Glutamatergic neuron (in vitro differentiated cells): ENCODE results near the gene MYOCD. TPM values are rescaled to one million over a fixed set of nuclear protein-coding genes. Genes with fewer than 3 reads are reported as not detected.

ENCODE experiments used
- DNase-seq: peaks from one replicate; pipeline ENCODE4 v3.0.0; 2022
- H3K27ac Mint-ChIP-seq: one replicate; pipeline ENCODE4 v1.8.0; 2020; ENCODE audit warnings: mild to moderate bottlenecking, mixed read lengths, inconsistent platforms; ENCODE audit not compliant: unreplicated experiment
- H3K27me3 Mint-ChIP-seq: one replicate; pipeline ENCODE4 v1.8.0; 2020; ENCODE audit warnings: mild to moderate bottlenecking, moderate library complexity, mixed read lengths, inconsistent platforms; ENCODE audit not compliant: unreplicated experiment
- H3K36me3 Mint-ChIP-seq: one replicate; pipeline ENCODE4 v1.8.0; 2020; ENCODE audit warnings: mild to moderate bottlenecking, mixed read lengths, inconsistent platforms; ENCODE audit not compliant: unreplicated experiment
- H3K4me1 Mint-ChIP-seq: one replicate; pipeline ENCODE4 v1.8.0; 2020; ENCODE audit warnings: mild to moderate bottlenecking, low read depth, mixed read lengths, inconsistent platforms; ENCODE audit not compliant: unreplicated experiment
- H3K4me3 Mint-ChIP-seq: one replicate; pipeline ENCODE4 v1.8.0; 2020; ENCODE audit warnings: mild to moderate bottlenecking, mixed read lengths, inconsistent platforms; ENCODE audit not compliant: unreplicated experiment
- H3K9me3 Mint-ChIP-seq: one replicate; pipeline ENCODE4 v1.8.0; 2020; ENCODE audit warnings: mild to moderate bottlenecking, moderate library complexity, mixed read lengths, inconsistent platforms; ENCODE audit not compliant: unreplicated experiment
- total RNA-seq: library from RNA; stranded (reverse); fragmentation: NEBNext Ultra II Directional; extraction: Animal tissue kit (Norgen Biotek cat#: 25700); gene quantifications from one replicate; pipeline ENCODE4 v1.2.1, GENCODE V29; 2021; ENCODE audit not compliant: unreplicated experiment
- TF ChIP-seq, protein P1 (sequence below): fragments of 200-600 bp; sonication (generic); IDR thresholded peaks from one replicate; pipeline ENCODE4 v1.5.0; 2021; ENCODE audit not compliant: partially characterized antibody, unreplicated experiment

The MYOCD gene
- total RNA-seq, 1 donor from 2014 or later = not detected

DNA sequence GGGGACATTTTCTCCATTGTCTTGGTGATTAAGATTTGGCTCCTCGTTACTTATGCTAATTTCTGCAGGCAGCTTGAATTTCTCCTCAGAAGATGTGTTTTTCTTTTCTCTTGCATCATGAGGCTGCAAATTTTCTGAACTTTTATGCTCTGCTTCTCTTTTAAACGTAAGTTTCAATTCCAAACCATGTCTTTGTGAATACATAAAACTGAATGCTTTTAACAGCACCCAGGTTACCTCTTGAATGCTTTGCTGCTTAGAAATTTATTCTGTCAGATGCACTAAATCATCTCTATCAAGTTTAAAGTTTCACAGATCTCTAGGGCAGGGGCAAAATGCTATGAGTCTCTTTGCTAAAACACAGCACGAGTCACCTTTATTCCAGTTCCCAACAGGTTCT is 143.0 kb downstream of the MYOCD start:
- H3K36me3 Mint-ChIP-seq = peaks cover 24% of the 10 kb centered on the region
- TF ChIP-seq, protein P1, sequence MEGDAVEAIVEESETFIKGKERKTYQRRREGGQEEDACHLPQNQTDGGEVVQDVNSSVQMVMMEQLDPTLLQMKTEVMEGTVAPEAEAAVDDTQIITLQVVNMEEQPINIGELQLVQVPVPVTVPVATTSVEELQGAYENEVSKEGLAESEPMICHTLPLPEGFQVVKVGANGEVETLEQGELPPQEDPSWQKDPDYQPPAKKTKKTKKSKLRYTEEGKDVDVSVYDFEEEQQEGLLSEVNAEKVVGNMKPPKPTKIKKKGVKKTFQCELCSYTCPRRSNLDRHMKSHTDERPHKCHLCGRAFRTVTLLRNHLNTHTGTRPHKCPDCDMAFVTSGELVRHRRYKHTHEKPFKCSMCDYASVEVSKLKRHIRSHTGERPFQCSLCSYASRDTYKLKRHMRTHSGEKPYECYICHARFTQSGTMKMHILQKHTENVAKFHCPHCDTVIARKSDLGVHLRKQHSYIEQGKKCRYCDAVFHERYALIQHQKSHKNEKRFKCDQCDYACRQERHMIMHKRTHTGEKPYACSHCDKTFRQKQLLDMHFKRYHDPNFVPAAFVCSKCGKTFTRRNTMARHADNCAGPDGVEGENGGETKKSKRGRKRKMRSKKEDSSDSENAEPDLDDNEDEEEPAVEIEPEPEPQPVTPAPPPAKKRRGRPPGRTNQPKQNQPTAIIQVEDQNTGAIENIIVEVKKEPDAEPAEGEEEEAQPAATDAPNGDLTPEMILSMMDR = no peak
- DNase-seq = no peak
- H3K4me1 Mint-ChIP-seq = no peaks in the 10 kb centered on the region
- H3K4me3 Mint-ChIP-seq = no peak overlapping the region
- no peak overlapping the region for H3K27ac Mint-ChIP-seq
- peaks cover 3% of the 10 kb centered on the region for H3K27me3 Mint-ChIP-seq
- H3K9me3 Mint-ChIP-seq = peaks cover 8% of the 10 kb centered on the region

DNA sequence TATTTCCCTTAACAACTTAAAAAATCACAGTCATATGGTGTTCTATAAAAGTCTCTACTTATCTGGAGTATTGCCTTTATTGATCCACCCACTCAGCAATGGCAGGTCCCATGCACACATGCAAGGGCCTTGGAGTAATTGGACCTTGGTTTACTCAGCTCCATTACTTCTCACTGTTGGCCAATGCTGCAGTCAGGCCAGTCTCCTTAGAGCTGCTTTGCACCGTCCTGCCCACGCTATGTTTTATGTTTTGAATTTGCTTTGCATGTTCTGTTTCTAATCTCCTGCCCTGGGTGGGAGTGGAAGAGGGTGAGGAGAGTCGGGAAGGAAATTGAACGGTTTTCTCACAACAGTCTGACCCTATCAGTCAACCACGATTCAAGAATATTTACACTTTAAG is 147.2 kb downstream of the MYOCD start:
- Mint-ChIP-seq H3K27me3 (peaks cover 3% of the 10 kb centered on the region), H3K4me3 (no peak overlapping the region), H3K36me3 (peaks cover 15% of the 10 kb centered on the region), H3K4me1 (peaks cover 2% of the 10 kb centered on the region), H3K9me3 (peaks cover 4% of the 10 kb centered on the region), H3K27ac (no peak overlapping the region)
- no peak for DNase-seq
- TF ChIP-seq, protein P1 = no peak

DNA sequence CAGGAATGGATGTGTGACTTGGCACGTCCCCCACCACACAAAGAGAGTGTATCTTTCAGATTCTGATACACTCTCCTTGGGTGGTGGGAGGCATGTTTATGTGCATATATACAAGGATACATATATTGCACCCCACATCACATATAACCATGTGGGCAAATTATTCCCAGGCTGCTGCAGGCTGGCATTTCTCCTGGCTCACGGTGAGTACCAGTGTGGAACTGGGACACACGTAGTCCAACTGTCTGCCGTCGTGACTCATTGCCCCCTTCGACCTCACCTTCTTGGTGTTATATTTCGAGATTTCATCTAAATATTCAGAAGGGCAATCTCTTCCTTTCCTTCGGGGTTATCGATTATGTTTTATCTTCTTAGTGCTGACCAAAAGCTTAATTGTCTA is 148.0 kb downstream of the MYOCD start:
- DNase-seq = no peak
- Mint-ChIP-seq H3K4me3 (no peak overlapping the region), H3K4me1 (peaks cover 2% of the 10 kb centered on the region), H3K27ac (no peak overlapping the region), H3K36me3 (peaks cover 14% of the 10 kb centered on the region), H3K9me3 (peaks cover 4% of the 10 kb centered on the region), H3K27me3 (peaks cover 3% of the 10 kb centered on the region)
- TF ChIP-seq, protein P1 = no peak

DNA sequence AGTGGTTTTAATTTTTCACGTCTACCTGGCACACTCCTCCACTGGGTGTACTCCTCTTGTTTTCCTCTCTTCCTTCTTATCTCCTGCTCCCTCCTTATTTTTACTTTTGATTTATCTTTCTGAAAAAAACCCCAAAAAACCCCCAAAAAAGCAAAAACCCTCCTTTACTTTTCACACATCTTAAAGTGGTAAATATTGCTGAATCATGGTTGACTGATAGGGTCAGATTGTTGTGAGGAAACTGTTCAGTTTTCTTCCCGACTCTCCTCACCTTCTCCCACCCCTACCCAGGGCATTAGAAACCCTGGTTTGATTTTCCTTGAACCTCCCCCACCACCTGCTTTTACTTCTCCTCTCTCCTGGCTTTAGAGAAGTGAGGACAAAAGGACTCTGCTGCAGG is 149.0 kb downstream of the MYOCD start:
- Mint-ChIP-seq H3K4me3 (no peak overlapping the region), H3K36me3 (peaks cover 4% of the 10 kb centered on the region), H3K27me3 (peaks cover 3% of the 10 kb centered on the region), H3K27ac (no peak overlapping the region), H3K9me3 (peaks cover 2% of the 10 kb centered on the region), H3K4me1 (peaks cover 2% of the 10 kb centered on the region)
- TF ChIP-seq, protein P1 = no peak
- no peak for DNase-seq

- Mint-ChIP-seq H3K36me3 (no peaks in the 10 kb centered on the region), H3K4me1 (peaks cover 2% of the 10 kb centered on the region), H3K27me3 (peaks cover 3% of the 10 kb centered on the region), H3K9me3 (peaks cover 2% of the 10 kb centered on the region), H3K4me3 (no peak overlapping the region), H3K27ac (no peak overlapping the region)
- DNase-seq = no peak
- TF ChIP-seq, protein P1 = no peak
Measured at GRCh38 chr17:12815642-12816141, 150.0 kb downstream of the MYOCD start.

Other genes starting within 250 kb of the MYOCD start
- gene ARHGAP44, start 123.6 kb downstream of the MYOCD start, total RNA-seq = 17.5 TPM